Stimulated activated CD4-positive, alpha-beta T cell treated with anti-CD3 and anti-CD28 coated beads, TNF-alpha, amount 100 ng/mL, for 4 hours (primary cell): ENCODE measurements around the gene ATP1B1.
"Not testable (repeated sequence)": the region's sequence is repeated elsewhere in the genome, so short reads cannot be mapped to it uniquely, and the experiment has no call there.

ENCODE experiments used
- DNase-seq, 3 experiments: peaks; one replicate each; pipeline ENCODE4 v3.0.0-alpha.2; 2020; ENCODE audit warnings: low read depth in 3 of 3

The ATP1B1 gene

GRCh38 chr1:169115891-169116585, 9.5 kb downstream of the ATP1B1 start:
- DNase-seq = no peak

- DNase-seq = no peak
Observed at GRCh38 chr1:169117014-169117413, 10.5 kb downstream of the ATP1B1 start.

GRCh38 chr1:169117599-169117998, 11.1 kb downstream of the ATP1B1 start:
- no peak for DNase-seq

- DNase-seq = no peak
Observed at GRCh38 chr1:169118227-169118626, 11.7 kb downstream of the ATP1B1 start.

DNA sequence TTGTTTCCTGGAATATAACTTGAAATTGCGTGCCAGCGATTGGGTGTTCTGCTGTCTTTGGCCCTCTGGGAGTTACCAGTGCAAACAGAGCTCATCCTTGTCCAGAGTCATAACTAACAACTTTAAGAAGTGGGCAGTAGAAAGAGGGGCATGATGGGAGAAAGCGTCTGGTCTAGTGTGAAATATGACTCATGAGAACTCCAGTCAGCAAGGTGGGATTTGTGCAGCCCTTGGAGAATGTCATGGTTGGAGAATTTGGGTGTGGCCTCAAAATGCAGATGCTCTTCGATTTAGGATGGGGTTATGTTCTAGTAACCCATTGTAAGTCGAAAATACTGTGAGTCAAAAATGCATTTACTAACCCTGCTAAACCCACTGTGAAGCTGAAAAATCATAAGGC, 12.9 kb downstream of the ATP1B1 start:
- DNase-seq = no peak

DNA sequence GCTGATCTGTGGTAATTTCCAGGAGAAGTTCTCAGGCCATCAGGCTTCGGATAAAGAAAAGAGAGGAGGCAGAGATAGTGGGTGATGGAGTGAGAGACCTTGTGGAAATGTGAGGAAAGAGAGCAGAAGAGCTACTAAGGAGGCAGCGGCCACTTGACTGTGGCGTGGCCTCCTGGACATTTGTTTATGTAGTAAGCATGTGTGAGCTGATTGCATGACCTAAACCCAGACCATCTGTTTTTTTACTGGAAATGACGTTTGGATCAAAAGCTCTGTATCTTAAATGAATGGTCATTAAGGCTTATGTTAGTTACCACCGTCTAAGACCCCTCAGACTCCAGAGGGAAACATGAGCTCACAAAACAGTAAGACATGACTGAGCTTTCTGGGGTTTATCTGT, 13.6 kb downstream of the ATP1B1 start:
- no peak for DNase-seq

DNA sequence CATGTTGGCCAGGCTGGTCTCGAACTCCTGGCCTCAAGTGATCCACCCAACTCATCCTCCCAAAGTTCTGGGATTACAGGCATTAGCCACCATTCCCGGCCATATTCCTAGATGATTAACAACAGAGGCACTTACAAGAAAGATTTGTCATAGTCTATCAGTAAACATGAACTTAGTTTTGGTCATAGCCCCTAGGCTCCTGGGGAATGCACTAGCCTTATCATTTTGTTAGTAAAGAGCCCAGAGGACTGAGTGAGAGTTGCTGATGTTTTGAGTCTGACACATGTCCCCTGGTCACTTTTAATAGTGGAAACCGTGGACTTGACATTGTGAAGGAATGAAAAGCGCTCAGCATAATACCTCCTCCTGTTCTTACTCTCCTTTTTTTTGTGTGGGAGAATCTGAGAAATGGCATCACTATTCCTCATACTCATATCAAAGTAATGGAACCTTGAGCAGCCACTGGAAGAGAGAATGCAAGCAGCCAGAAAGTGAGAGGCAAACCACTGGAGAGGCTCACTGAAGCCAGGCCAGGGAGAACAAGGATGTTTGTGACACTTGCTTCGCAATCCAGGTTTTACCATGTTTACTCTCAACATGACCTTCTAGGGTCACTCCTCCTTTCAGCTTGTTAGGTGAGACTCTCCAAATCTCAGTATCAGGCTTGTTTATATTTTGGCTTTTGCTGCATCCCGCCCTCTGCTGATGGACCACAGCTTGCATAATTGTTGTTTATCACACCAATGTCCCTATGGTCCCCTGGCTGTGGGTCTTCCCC, 14.8 kb downstream of the ATP1B1 start:
- DNase-seq = no peak

- DNase-seq = no peak
Observed at GRCh38 chr1:169122976-169123375, 16.5 kb downstream of the ATP1B1 start.

DNA sequence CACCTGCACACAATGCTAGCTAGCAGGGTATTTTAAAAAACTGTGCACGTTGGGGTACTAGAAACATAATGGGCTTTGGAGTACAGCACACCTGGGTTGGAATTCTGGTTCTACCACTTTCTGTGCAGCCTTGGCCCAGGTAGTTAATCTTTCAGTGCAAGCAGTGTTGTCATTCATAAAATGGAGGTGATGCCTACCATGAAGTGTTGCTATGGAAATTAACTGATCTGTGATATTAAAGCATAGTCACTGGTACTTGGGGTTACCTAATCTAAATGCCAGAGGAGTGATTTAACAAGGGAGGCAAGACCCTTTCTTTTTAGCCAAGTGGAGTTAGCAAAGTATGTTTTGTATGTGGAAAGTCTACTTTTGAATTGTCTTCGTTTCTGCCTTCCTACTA, 18.0 kb downstream of the ATP1B1 start:
- DNase-seq = no peak

DNA sequence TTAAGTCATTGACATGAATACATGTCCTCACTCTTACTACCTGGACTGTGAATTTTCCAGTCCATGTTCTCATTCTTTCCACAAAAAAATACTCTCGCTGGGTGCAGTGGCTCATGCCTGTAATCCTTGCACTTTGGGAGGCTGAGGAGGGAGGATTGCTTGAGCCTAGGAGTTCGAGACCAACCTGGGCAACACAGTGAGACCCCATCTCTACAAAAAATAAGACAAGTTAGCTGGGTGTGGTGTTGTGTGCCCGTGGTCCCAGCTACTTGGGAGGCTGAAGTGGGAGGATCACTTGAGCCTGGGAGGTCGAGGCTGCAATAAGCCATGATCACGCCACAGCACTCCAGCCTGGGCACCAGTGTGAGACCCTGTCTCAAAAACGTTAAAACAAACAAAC, 19.1 kb downstream of the ATP1B1 start:
- DNase-seq = not testable (repeated sequence)

- DNase-seq = no peak
Observed at GRCh38 chr1:169126335-169126734, 19.8 kb downstream of the ATP1B1 start.

DNA sequence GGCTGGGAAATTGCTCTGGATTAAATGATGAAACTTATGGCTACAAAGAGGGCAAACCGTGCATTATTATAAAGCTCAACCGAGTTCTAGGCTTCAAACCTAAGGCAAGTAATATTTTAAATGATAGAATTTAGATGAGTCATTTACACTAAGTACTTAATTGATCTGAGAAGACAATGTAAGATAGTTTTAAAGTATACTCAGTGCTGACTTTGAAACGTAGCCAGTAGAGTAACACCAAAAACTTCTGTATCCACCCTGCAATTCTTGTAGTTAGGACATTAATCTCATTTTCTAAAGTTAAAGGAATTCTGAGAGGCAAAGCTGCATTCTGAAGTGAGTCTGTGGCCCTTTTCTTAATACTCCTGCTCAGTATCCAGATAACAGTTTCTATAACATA, 20.8 kb downstream of the ATP1B1 start:
- DNase-seq = no peak

DNA sequence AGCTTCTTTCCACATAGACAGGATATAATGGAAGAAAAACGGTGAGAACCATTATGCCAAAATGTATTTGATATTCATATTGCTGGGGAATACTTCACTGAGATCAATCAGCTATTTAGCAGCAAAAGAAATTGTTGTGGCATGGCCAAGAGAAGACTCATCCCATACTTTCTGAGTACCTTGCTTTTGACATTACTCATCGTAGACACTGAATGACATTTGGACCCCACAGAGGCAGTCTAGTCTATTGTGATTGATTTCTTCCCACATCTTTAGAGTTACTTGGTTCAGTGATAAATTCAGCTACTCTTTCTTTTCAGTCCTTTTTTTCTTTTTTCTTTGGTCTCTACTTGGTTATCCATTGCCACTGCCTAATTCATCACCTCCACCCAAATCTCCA, 22.1 kb downstream of the ATP1B1 start:
- no peak for DNase-seq

GRCh38 chr1:169129109-169129784, 22.8 kb downstream of the ATP1B1 start:
- no peak for DNase-seq

DNA sequence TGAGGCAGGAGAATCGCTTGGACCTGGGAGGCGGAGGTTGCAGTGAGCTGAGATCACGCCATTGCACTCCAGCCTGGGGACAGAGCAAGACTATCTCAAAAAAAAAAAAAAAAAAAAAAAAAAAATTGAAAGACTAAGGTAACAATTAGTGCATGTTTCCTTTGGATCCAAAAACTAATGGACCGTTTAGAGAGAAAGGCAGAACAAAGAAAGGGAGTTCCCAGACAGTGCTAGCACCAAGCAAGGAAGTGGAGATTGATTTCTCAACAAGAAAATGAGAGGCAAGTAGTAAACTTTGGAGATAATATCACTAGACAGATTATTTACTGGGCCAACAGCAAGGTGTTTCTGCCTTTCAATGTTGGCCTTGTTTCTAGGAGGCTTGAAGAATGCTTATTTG, 24.2 kb downstream of the ATP1B1 start:
- no peak for DNase-seq

DNA sequence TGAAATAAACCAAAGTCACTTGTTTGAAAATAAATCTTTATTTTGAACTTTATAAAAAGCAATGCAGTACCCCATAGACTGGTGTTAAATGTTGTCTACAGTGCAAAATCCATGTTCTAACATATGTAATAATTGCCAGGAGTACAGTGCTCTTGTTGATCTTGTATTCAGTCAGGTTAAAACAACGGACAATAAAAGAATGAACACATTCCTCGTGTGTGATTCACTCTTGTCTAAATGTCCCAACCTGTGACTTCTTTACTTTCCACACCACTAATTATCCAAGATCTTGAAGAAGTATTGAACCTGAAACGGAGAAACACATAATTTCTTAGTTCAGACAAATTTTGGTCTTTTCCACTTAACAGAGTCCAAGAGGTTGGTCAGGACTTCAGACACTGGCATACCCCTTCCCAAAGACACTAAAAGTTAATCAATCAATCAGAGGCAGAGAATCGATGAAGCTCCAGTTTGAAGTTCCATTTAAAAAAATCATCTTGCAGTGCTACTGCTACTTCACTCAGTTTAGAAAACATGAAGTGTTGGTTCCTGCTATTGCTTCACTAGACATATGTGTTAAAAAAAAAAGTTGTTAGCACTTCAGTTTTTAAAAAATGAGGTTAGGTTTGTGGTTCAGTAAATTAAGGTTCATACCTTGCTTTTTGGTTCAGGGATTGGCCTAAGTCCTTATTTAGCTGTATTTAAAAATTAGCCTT, 26.2 kb downstream of the ATP1B1 start:
- DNase-seq = no peak

DNA sequence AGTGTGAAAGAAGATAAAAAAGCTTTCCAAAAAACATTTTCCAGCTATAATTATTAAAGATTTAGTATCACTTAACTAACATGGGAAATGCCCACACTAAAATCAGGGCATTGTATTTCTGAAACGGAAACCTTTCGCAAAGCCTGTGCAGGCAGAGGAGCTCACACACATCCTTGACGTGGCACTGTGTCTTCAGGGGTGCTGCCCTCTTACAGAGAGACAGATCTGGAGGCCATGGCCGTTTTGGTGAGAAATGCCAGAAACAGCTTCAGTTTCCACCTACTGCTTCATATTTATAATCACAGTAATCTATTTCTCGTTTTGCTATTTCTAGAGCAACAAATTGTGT, 26.7 kb downstream of the ATP1B1 start:
- DNase-seq = no peak

DNA sequence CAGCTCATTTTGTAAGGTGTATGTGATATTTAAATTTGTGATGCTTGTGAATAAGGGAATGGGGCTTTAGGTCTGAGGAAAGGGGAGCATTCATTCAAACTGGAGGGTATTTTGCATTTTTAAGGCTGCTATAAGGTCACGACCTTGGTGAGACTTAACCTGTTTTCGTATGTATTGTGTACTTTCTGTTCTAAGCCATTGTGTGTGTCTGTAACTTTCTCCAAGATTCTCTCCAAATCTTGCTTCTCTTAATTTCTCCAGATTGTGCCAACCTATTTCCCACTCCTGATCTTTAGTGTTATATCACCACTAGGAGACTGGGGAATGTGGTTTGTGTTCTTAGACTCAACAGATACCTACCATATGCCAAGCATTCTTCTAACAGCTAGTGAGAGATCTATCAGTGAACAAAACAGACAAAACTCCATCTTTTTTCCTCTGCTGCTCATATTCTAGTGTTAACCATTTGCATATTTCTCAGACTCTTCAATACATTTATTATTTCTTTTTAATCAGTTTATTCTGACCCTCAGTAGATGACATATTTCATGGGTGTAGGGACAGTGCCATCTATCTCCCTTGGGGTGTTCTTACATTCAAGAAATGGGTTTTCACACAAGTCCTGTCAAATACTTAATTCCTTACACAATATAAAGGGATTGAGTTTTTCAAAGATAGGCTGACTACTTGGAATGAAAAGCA, 27.5 kb downstream of the ATP1B1 start:
- no peak for DNase-seq

DNA sequence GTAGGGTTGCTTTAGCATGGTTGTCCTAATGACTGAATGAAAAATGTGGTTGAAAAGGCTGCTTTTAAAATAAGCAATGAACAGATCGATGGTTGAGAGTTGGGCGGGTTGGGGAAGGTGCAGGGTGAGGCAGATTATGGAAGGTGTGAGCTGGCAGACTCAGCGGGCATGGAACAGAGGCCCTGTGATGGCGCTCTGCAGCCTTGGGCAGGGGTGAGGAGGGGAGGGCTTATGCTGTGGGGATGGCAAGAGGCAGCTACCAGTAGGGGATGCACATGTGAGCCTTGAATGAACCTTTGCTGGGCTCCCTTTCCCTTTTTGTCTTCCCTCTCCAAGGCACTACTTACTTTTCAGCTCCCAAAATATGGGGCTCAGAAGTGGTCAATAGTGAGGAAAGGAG, 30.9 kb downstream of the ATP1B1 start:
- DNase-seq = no peak

DNA sequence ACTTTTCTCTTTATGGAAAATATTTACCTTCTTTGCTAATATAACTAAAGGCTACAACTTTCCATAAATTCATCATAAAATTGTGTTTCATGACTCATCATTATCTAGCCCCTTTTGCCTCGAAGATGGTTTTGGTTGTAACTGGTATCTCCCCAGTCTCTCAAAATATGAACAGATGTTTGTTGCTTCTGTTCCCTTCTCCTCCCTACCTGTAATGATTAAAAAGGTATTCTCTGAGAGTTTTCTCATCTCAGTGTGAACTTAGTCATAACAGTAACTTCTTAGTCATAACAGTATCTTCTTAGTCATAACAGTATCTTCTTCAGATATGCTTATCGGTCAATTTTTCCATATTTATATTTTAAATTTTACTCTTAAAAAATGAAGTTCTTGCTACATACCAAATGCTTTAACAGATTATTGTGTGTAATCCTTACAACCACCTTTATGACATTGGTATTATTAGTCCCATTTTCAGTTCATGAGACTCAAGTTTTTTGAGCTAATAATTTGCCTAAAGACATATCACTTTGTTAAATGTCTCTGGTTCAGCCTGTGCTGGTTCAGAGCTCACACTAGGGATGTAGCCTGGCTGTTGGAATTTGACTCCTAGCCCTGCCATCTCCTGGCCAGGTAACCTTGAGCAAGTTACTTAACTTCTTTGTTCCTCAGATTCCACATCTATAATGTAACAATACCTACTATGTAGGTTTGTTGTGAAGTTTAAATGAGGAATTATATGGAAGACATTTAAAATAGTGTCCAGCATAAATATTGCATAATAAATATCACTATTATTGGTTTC, 32.6 kb downstream of the ATP1B1 start:
- no peak for DNase-seq

DNA sequence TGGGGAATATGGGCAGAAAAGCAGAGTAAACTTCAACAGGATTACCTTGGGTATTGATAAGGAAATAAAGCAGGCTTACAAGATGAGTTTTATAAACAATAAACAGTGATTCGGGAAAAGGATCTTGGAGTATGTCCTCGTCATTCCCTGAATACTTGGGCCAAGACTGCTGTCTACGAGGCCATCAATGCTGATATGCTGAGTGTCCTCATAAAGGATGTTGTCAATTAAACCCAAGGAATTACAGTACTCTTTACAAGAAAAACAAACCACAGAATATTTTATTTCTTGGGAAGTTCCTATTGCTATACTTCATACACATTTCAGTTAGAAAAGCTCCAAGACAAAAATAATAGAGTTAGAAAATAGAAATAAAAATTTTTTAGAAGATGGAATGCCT, 34.9 kb downstream of the ATP1B1 start:
- DNase-seq = no peak
